SK-N-SH (cell line): ENCODE measurements around the gene MCEMP1.

Experiments used
- GABPA ChIP-seq: IDR thresholded peaks from 2 replicates; pipeline ENCODE4 v1.4.0; 2012; ENCODE audit warnings: low read depth, mild to moderate bottlenecking
- GATA2 ChIP-seq: sonication (generic); formaldehyde crosslinking; IDR thresholded peaks from 2 replicates; pipeline ENCODE4 v1.5.0; 2020; ENCODE audit warnings: mild to moderate bottlenecking, missing genetic modification reagents
- MXI1 ChIP-seq: IDR thresholded peaks from 2 replicates; pipeline ENCODE4 v1.6.1; 2012; ENCODE audit warnings: mild to moderate bottlenecking, low read depth, low read length, improper control_type of control experiment
- NFIC ChIP-seq: IDR thresholded peaks from 2 replicates; pipeline ENCODE4 v1.4.0; 2012; ENCODE audit warnings: borderline replicate concordance
- RFX5 ChIP-seq: IDR thresholded peaks from 2 replicates; pipeline ENCODE4 v1.6.1; 2012; ENCODE audit warnings: mild to moderate bottlenecking, improper control_type of control experiment, low read length
- TAF1 ChIP-seq: IDR thresholded peaks from 2 replicates; pipeline ENCODE4 v1.6.1; 2012; ENCODE audit warnings: low read depth, mild to moderate bottlenecking, low read length, moderate library complexity, borderline replicate concordance
- TF ChIP-seq, protein P1 (sequence below): fragments of 200-600 bp; sonication (generic); IDR thresholded peaks from 2 replicates; pipeline ENCODE4 v1.6.1; 2017; ENCODE audit warnings: antibody characterized with exemption, mild to moderate bottlenecking, moderate library complexity
- TF ChIP-seq, protein P2 (sequence below): IDR thresholded peaks from 2 replicates; pipeline ENCODE4 v1.4.0; 2012; ENCODE audit warnings: low read depth, borderline replicate concordance

- TF ChIP-seq RFX5 (0 out of 2 replicates have a peak, but pooled peaks have one; percentile 58), GABPA (peak; percentile 89), GATA2 (CRISPR knock-in tag) (peak; percentile 45; the same call in 1 of the 2 replicates), MXI1 (peak; percentile 81; the same call in 1 of the 2 replicates), NFIC (no peak), TAF1 (no peak; the same call in none of the 2 replicates)
- TF ChIP-seq, protein P1, sequence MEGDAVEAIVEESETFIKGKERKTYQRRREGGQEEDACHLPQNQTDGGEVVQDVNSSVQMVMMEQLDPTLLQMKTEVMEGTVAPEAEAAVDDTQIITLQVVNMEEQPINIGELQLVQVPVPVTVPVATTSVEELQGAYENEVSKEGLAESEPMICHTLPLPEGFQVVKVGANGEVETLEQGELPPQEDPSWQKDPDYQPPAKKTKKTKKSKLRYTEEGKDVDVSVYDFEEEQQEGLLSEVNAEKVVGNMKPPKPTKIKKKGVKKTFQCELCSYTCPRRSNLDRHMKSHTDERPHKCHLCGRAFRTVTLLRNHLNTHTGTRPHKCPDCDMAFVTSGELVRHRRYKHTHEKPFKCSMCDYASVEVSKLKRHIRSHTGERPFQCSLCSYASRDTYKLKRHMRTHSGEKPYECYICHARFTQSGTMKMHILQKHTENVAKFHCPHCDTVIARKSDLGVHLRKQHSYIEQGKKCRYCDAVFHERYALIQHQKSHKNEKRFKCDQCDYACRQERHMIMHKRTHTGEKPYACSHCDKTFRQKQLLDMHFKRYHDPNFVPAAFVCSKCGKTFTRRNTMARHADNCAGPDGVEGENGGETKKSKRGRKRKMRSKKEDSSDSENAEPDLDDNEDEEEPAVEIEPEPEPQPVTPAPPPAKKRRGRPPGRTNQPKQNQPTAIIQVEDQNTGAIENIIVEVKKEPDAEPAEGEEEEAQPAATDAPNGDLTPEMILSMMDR: no peak
- TF ChIP-seq, protein P2, sequence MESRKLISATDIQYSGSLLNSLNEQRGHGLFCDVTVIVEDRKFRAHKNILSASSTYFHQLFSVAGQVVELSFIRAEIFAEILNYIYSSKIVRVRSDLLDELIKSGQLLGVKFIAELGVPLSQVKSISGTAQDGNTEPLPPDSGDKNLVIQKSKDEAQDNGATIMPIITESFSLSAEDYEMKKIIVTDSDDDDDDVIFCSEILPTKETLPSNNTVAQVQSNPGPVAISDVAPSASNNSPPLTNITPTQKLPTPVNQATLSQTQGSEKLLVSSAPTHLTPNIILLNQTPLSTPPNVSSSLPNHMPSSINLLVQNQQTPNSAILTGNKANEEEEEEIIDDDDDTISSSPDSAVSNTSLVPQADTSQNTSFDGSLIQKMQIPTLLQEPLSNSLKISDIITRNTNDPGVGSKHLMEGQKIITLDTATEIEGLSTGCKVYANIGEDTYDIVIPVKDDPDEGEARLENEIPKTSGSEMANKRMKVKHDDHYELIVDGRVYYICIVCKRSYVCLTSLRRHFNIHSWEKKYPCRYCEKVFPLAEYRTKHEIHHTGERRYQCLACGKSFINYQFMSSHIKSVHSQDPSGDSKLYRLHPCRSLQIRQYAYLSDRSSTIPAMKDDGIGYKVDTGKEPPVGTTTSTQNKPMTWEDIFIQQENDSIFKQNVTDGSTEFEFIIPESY: peak; percentile 57; the same call in 1 of the 2 replicates
Observed at GRCh38 chr19:7629347-7630054, 47.4 kb upstream of the MCEMP1 start, which contains the start of the genes PET100 and XAB2.
